SK-N-MC (cell line): Measurements from ENCODE around the gene ABCA5.
A peak's percentile ranks its signal among the peaks of the same experiment; 100 is the strongest.

Experiments used
- DNase-seq: peaks from one replicate; pipeline ENCODE4 v3.0.0-alpha.2; 2011; ENCODE audit warnings: low read depth, low spot score
- H3K27ac ChIP-seq: fragments of 200-600 bp; sonication (generic); 2 replicates; pipeline ENCODE4 v1.5.1; 2016; ENCODE audit warnings: mixed run types
- H3K36me3 ChIP-seq: fragments of 200-600 bp; sonication (generic); 2 replicates; pipeline ENCODE4 v1.6.1; 2017; ENCODE audit warnings: antibody characterized with exemption, low read length, mixed read lengths; ENCODE audit not compliant: insufficient read depth
- H3K4me3 ChIP-seq: fragments of 200-600 bp; sonication (generic); 2 replicates; pipeline ENCODE4 v1.5.1; 2016
- H3K9ac ChIP-seq: fragments of 200-600 bp; sonication (generic); 2 replicates; pipeline ENCODE4 v1.8.0; 2017; ENCODE audit warnings: mixed run types, mixed read lengths; ENCODE audit not compliant: insufficient read length
- H3K9me3 ChIP-seq: fragments of 200-600 bp; sonication (generic); 2 replicates; pipeline ENCODE4 v1.6.1; 2017; ENCODE audit warnings: low read depth, mild to moderate bottlenecking, antibody characterized with exemption, low read length, moderate library complexity, mixed read lengths
- EZH2 ChIP-seq: fragments of 200-600 bp; sonication (generic); IDR thresholded peaks from one replicate; pipeline ENCODE4 v1.6.1; 2017; ENCODE audit warnings: antibody characterized with exemption
- FOXP2 ChIP-seq: optimal IDR thresholded peaks from 2 replicates; pipeline ENCODE3; 2011; ENCODE audit warnings: mild to moderate bottlenecking, moderate library complexity; ENCODE audit not compliant: insufficient read depth; ENCODE audit errors: extremely low read length, control extremely low read depth
- POLR2AphosphoS5 ChIP-seq: IDR thresholded peaks from 2 replicates; pipeline ENCODE4 v1.6.1; 2012; ENCODE audit warnings: mild to moderate bottlenecking, low read depth, low read length, borderline replicate concordance

Gene ABCA5

DNA sequence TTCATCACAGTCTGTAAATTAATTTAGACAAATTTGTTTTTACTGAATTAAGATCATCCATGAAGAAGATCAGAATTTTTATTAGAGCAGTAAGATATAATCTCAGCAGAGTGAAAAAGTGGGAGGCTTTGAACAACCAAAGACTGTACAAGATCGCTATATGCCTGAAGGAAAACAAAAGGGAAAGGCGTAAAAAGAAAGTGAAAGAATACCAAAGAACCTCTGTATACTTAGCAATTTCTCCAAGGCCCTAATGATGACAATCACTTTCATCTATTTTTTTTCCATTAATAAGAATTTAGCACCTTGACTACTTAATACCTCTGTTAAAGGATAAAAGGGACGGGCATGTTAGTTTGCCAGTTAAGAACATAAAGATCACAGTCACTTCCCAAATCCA lies 59.7 kb downstream of the ABCA5 start:
- Histone ChIP-seq H3K4me3 (no peak overlapping the region), H3K9me3 (no peaks in the 10 kb centered on the region; the same call in 1 of the 2 replicates), H3K36me3 (peaks cover 12% of the 10 kb centered on the region), H3K9ac (peak overlapping the region; percentile 11), H3K27ac (peak overlapping the region; percentile 99)
- DNase-seq = no peak
- TF ChIP-seq EZH2 (no peak), FOXP2 (no peak), POLR2AphosphoS5 (no peak)

DNA sequence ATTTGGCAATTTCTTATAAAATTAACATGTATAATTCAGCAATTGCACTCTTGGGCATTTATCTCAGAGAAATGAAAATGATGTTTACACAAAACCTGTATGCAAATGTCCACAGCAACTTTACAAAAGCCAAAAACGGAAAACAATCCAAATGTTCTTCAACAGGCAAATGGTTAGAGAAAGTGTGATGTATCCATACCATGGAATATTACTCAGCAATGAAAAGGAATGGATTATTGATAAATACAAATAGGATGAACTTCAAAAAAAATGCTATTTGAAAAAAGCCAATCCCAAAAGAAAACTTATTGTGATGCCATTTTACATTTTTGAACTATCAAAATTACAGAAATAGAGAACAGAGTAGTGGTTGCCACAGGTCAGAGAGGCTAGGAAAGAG lies 61.1 kb downstream of the ABCA5 start:
- Histone ChIP-seq H3K9me3 (no peaks in the 10 kb centered on the region; the same call in 1 of the 2 replicates), H3K4me3 (no peak overlapping the region), H3K36me3 (peaks cover 12% of the 10 kb centered on the region), H3K27ac (no peak overlapping the region), H3K9ac (no peak overlapping the region)
- TF ChIP-seq FOXP2 (no peak), EZH2 (no peak), POLR2AphosphoS5 (no peak)
- DNase-seq = no peak

DNA sequence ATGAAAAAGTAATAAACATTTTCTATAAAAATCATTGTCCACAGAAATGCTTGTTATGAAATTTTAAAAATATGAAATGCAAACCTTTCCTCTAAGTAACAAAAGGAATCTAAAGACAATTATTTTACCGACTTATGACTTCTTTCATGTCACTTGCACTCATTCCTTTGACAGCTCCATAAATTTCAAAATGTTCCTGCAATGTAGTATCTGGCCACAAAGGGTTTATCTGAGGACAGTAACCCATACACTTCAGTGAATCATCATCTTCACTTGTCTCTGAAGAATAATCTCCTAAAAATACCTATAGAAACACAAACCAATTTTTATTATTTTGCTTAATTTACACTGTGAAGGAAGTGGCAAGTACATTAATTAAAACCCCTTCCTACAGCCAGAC lies 72.7 kb downstream of the ABCA5 start:
- H3K4me3 ChIP-seq = no peak overlapping the region
- no peak for DNase-seq
- no peak overlapping the region for H3K27ac ChIP-seq
- no peak overlapping the region for H3K9ac ChIP-seq
- TF ChIP-seq EZH2 = no peak
- no peak for TF ChIP-seq POLR2AphosphoS5
- TF ChIP-seq FOXP2 = no peak
- no peaks in the 10 kb centered on the region for H3K9me3 ChIP-seq
- H3K36me3 ChIP-seq = no peaks in the 10 kb centered on the region

DNA sequence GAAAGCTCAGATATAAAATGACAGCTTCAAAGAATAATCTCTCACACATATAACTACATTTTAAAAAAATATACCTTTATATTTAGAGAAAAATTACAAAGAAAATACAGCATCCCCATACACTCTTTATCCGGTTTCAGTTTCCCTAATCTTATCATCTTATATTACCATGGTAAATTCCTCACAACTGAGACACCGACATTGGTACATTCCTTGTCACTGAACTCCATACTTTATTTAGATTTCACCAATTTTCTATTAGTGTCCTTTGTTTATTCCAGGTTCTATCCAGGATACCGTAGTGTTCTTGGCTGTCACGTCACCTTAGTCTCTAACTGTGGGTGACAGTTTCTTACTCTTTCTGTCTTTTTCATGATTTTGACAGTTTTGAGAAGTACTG lies 76.3 kb downstream of the ABCA5 start:
- no peak overlapping the region for H3K27ac ChIP-seq
- TF ChIP-seq POLR2AphosphoS5 (no peak), EZH2 (no peak), FOXP2 (no peak)
- no peak for DNase-seq

DNA sequence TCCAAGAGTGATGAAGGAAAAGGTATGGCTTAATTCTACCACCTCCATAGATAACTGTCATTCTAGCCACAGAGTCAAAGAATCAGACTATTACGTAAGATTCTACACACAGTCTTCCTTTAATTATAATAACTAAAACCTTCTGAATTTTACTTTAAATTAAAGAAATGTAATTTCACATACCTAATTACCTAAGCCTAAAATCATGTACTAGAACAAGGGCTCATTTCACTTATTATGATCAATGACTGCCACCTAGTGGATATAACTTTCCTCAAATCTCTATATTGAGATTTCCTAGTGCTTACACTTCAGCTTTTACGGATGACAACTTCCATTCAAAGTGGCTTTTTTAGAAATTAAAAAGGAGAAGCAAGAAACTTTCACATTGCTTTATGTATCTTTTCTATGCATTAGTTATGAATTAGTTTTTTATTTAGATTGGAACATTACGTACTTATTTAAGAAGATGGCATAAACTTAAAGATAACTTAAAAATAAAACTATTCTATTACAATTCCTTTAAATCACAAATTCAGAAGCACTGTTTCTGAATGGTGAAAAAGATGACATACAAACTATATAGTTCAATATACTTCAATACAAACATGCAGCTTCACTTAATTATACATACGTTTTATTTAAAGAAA lies 80.1 kb downstream of the ABCA5 start:
- Histone ChIP-seq H3K9me3 (no peaks in the 10 kb centered on the region), H3K9ac (peak overlapping the region; percentile 61), H3K27ac (peak overlapping the region; percentile 61; the same call in 1 of the 2 replicates), H3K36me3 (no peaks in the 10 kb centered on the region), H3K4me3 (peak overlapping the region; percentile 61)
- no peak for TF ChIP-seq POLR2AphosphoS5
- TF ChIP-seq FOXP2 = no peak
- no peak for TF ChIP-seq EZH2
- peak; percentile 69 for DNase-seq

More for the DNA sequence above, 76.3 kb downstream of the ABCA5 start:
- Histone ChIP-seq H3K4me3 (no peak overlapping the region), H3K9me3 (no peaks in the 10 kb centered on the region), H3K9ac (no peak overlapping the region), H3K36me3 (no peaks in the 10 kb centered on the region)

DNA sequence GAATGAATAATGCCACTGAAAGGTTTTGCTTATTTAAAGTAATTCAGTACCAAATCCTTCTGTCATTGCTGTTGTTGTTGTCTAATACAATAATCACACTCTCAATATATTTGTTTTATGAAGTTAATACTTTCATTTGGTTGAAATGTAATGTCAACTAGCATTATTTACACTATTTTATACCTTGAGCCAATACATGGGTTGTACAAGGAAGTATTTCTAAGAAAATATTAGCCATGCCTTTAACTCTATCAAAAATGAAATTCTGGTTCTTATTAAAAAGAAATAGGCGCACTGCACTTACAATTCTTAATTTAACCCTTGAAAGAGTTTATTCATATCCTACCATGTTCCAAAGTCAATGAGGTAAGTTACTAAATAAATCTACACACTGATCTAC lies 80.7 kb downstream of the ABCA5 start:
- Histone ChIP-seq H3K4me3 (peak overlapping the region; percentile 61), H3K9ac (peak overlapping the region; percentile 61), H3K9me3 (no peaks in the 10 kb centered on the region), H3K27ac (peak overlapping the region; percentile 61; the same call in 1 of the 2 replicates), H3K36me3 (no peaks in the 10 kb centered on the region)
- TF ChIP-seq EZH2 (no peak), POLR2AphosphoS5 (no peak), FOXP2 (no peak)
- DNase-seq = no peak

DNA sequence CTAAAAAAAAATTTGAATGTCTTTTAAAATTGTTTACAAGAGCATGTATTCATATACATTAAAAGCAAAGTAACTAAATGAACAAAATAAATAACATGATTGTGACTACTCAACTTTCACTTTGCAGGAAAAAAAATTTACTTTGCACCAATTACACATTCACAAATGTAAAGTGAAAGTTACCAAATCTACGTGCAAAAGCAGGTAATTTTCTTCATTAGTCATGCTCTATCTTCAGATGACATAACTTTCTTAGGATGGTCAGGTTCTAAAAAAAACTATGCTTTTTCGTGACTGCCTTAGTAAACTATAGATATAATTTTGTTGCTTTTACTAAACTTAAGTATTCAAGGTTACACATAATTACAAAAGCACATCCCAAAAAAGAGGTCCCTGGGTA lies 81.3 kb downstream of the ABCA5 start:
- H3K9me3 ChIP-seq = no peaks in the 10 kb centered on the region
- peak overlapping the region; percentile 61; the same call in 1 of the 2 replicates for H3K27ac ChIP-seq
- no peak for DNase-seq
- H3K4me3 ChIP-seq = peak overlapping the region; percentile 61
- H3K9ac ChIP-seq = peak overlapping the region; percentile 61
- H3K36me3 ChIP-seq = no peaks in the 10 kb centered on the region
- TF ChIP-seq POLR2AphosphoS5 = no peak
- TF ChIP-seq FOXP2 = no peak
- no peak for TF ChIP-seq EZH2

DNA sequence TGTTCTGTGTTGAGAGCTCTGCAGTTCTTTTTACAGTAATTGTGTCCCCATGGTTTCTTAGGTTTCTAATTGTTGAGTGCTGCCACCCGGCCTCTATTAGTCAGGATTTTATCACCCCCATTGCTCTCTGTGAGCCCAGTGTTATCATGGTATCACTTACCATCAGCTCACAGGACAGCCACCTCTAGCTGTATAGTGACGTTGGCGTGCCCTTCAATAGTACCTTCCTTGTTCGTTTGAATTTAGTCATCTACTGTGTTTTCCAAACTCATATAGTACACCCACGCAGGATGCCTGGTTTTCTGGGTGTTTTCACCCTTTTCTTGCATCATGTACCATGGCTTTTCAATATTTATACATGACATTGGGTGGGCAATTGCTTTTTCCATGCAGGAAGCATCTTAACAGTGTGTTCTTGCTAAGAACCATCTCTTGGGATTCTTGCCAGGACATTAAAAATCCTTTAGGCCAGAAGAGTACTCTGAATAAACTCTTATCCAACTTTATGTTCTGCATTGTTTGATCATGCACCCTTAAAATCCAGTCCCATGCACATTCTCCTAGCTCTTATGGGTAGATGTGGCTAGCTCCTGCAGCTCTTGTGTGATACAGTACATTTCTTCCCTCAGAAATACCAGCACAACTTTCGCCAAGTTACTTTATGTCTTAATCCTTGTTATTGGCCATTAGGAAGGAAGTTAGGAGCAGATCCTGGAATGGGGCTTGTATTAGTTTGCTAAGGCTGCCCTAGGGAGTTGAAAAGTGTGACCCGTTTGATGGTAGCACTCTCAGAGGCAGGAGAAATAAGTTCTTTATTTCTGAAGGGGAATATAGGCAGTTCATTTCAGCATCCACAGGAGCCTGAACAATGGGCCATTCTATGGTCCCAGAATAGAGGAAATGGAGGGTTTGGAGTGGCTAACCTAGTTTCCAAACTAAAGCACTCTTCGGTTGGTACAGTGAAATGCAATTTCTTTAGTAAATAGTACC lies 87.0 kb downstream of the ABCA5 start:
- DNase-seq = no peak
- Histone ChIP-seq H3K4me3 (no peak overlapping the region), H3K9me3 (no peaks in the 10 kb centered on the region), H3K36me3 (no peaks in the 10 kb centered on the region), H3K27ac (no peak overlapping the region), H3K9ac (no peak overlapping the region)
- TF ChIP-seq EZH2 (no peak), FOXP2 (no peak)
